IMR-90 (cell line): ENCODE data around the gene TMEM120A. TPM values are rescaled to one million over a fixed set of nuclear protein-coding genes. Genes with fewer than 3 reads are reported as not detected.

ENCODE experiments used
- ATAC-seq: fragments of 200-7000 bp; cut with Tn5 transposase; 2 replicates; pipeline ENCODE4 v1.9.1; 2020; ENCODE audit warnings: low read depth, mild to moderate bottlenecking, moderate library complexity
- BruUV-seq: library from RNA; stranded (reverse); fragments of 400-500 nt; replicated peaks from 2 replicates; lab custom pipeline; 2021; lab: Mats Ljungman, UMichigan
- CTCF ChIA-PET: fragments of 300-600 bp; formaldehyde crosslinking; extraction: SDS; loops from one replicate; lab custom pipeline; 2021; ENCODE audit warnings: antibody characterized with exemption; lab: Yijun Ruan, JAX
- POLR2A ChIA-PET: fragments of 300-600 bp; sonication (Branson Sonifier 250); formaldehyde crosslinking; loops from one replicate; lab custom pipeline; 2022; ENCODE audit warnings: antibody characterized with exemption; ENCODE audit not compliant: unreplicated experiment; lab: Charles Lee
- DNase-seq: peaks from one replicate; pipeline ENCODE4 v3.0.0; 2013
- H2AFZ ChIP-seq: replicated peaks from 2 replicates; pipeline ENCODE3; 2013; ENCODE audit warnings: low read length, mild to moderate bottlenecking; ENCODE audit not compliant: poor library complexity
- H2AK5ac ChIP-seq: 2 replicates; pipeline ENCODE4 v1.6.1; 2013; ENCODE audit warnings: low read depth, low read length, inconsistent platforms
- H2AK9ac ChIP-seq: replicated peaks from 2 replicates; pipeline ENCODE3; 2013; ENCODE audit warnings: mild to moderate bottlenecking, low read depth, low read length, moderate library complexity; ENCODE audit not compliant: poor library complexity
- H2BK120ac ChIP-seq: 2 replicates; pipeline ENCODE4 v1.6.1; 2013; ENCODE audit warnings: low read depth, low read length, inconsistent platforms
- H2BK15ac ChIP-seq: 3 replicates; pipeline ENCODE4 v1.6.1; 2013; ENCODE audit warnings: low read depth, low read length, inconsistent platforms
- H2BK20ac ChIP-seq: 2 replicates; pipeline ENCODE4 v1.6.1; 2013; ENCODE audit warnings: low read depth, mild to moderate bottlenecking, inconsistent platforms, low read length, moderate library complexity
- H2BK5ac ChIP-seq: 2 replicates; pipeline ENCODE4 v1.6.1; 2013; ENCODE audit warnings: mild to moderate bottlenecking, low read depth, low read length, inconsistent platforms; ENCODE audit not compliant: poor library complexity, severe bottlenecking
- H3K14ac ChIP-seq: replicated peaks from 2 replicates; pipeline ENCODE4 v1.6.1; 2013; ENCODE audit warnings: low read depth, low read length, inconsistent platforms
- H3K18ac ChIP-seq: 2 replicates; pipeline ENCODE4 v1.6.1; 2013; ENCODE audit warnings: low read depth, low read length, control low read depth
- H3K23ac ChIP-seq: 2 replicates; pipeline ENCODE4 v1.6.1; 2013; ENCODE audit warnings: low read depth, low read length, inconsistent platforms
- H3K27ac ChIP-seq: 2 replicates; pipeline ENCODE4 v1.5.1; 2013; ENCODE audit warnings: mild to moderate bottlenecking, control low read depth, low read length; ENCODE audit not compliant: insufficient read depth
- H3K27me3 ChIP-seq: 2 replicates; pipeline ENCODE4 v1.6.1; 2013; ENCODE audit warnings: low read length; ENCODE audit not compliant: control insufficient read depth, insufficient read depth
- H3K36me3 ChIP-seq: 2 replicates; pipeline ENCODE4 v1.6.1; 2013; ENCODE audit warnings: low read length, mixed read lengths; ENCODE audit not compliant: control insufficient read depth, insufficient read depth
- H3K4ac ChIP-seq: 2 replicates; pipeline ENCODE4 v1.6.1; 2013; ENCODE audit warnings: low read depth, low read length, inconsistent platforms
- H3K4me1 ChIP-seq: 2 replicates; pipeline ENCODE4 v1.6.1; 2013; ENCODE audit warnings: low read length, mixed read lengths; ENCODE audit not compliant: control insufficient read depth, insufficient read depth
- H3K4me2 ChIP-seq: 2 replicates; pipeline ENCODE4 v1.6.1; 2013; ENCODE audit warnings: low read depth, mild to moderate bottlenecking, control low read depth, low read length, moderate library complexity
- H3K4me3 ChIP-seq: 2 replicates; pipeline ENCODE4 v1.5.1; 2013; ENCODE audit warnings: low read depth, mild to moderate bottlenecking, control low read depth, low read length, moderate library complexity; ENCODE audit not compliant: insufficient read depth
- H3K56ac ChIP-seq: 2 replicates; pipeline ENCODE4 v1.6.1; 2013; ENCODE audit warnings: low read length, inconsistent platforms; ENCODE audit not compliant: insufficient read depth; ENCODE audit errors: extremely low read depth
- H3K79me1 ChIP-seq, 2 experiments: 2 replicates each; pipeline ENCODE4 v1.6.1; 2013; ENCODE audit warnings: low read length in 2 of 2, inconsistent platforms in 1 of 2, low read depth in 1 of 2
- H3K9ac ChIP-seq: 2 replicates; pipeline ENCODE4 v1.6.1; 2013; ENCODE audit warnings: low read depth, low read length, control low read depth
- H3K9me1 ChIP-seq: 2 replicates; pipeline ENCODE4 v1.6.1; 2013; ENCODE audit warnings: low read length, inconsistent platforms; ENCODE audit not compliant: insufficient read depth
- H3K9me3 ChIP-seq: 2 replicates; pipeline ENCODE4 v1.6.1; 2013; ENCODE audit warnings: low read length; ENCODE audit not compliant: control insufficient read depth, insufficient read depth
- H4K20me1 ChIP-seq: 2 replicates; pipeline ENCODE4 v1.6.1; 2013; ENCODE audit warnings: low read length, inconsistent platforms; ENCODE audit not compliant: insufficient read depth
- H4K5ac ChIP-seq: 2 replicates; pipeline ENCODE4 v1.6.1; 2013; ENCODE audit warnings: mild to moderate bottlenecking, low read depth, low read length, control low read depth
- H4K8ac ChIP-seq, 2 experiments: 2 replicates each; pipeline ENCODE4 v1.6.1; 2013; ENCODE audit warnings: low read depth in 2 of 2, low read length in 2 of 2, control low read depth in 1 of 2, inconsistent platforms in 1 of 2
- H4K91ac ChIP-seq: 2 replicates; pipeline ENCODE4 v1.6.1; 2013; ENCODE audit warnings: low read depth, low read length, inconsistent platforms; ENCODE audit not compliant: insufficient read depth
- BHLHE40 ChIP-seq: fragments of 150-350 bp; IDR thresholded peaks from 2 replicates; pipeline ENCODE4 v1.6.1; 2016; ENCODE audit warnings: mild to moderate bottlenecking, low read depth, low read length
- CEBPB ChIP-seq: IDR thresholded peaks from 2 replicates; pipeline ENCODE4 v1.6.1; 2012; ENCODE audit warnings: low read depth, low read length, improper control_type of control experiment
- CHD1 ChIP-seq: IDR thresholded peaks from 2 replicates; pipeline ENCODE4 v1.6.1; 2012; ENCODE audit warnings: low read depth, low read length, improper control_type of control experiment
- CTCF ChIP-seq: conservative IDR thresholded peaks from 2 replicates; pipeline ENCODE4 v1.5.1; 2012; ENCODE audit warnings: mild to moderate bottlenecking, low read depth, low read length, improper control_type of control experiment
- ELK1 ChIP-seq: fragments of 150-350 bp; IDR thresholded peaks from 2 replicates; pipeline ENCODE4 v1.6.1; 2016; ENCODE audit warnings: low read depth, mild to moderate bottlenecking, low read length, moderate library complexity, borderline replicate concordance
- FOS ChIP-seq: fragments of 150-350 bp; IDR thresholded peaks from 2 replicates; pipeline ENCODE4 v1.6.1; 2016; ENCODE audit warnings: low read depth, low read length
- MAFK ChIP-seq: IDR thresholded peaks from 2 replicates; pipeline ENCODE4 v1.6.1; 2012; ENCODE audit warnings: low read depth, low read length, improper control_type of control experiment
- MAZ ChIP-seq: IDR thresholded peaks from 2 replicates; pipeline ENCODE4 v1.6.1; 2012; ENCODE audit warnings: low read depth, mild to moderate bottlenecking, low read length, improper control_type of control experiment, moderate library complexity, borderline replicate concordance
- MXI1 ChIP-seq: IDR thresholded peaks from 2 replicates; pipeline ENCODE4 v1.6.1; 2012; ENCODE audit warnings: low read depth, mild to moderate bottlenecking, low read length, moderate library complexity, borderline replicate concordance
- NFE2L2 ChIP-seq: fragments of 150-350 bp; IDR thresholded peaks from 2 replicates; pipeline ENCODE4 v1.6.1; 2016; ENCODE audit warnings: low read depth, mild to moderate bottlenecking, low read length
- POLR2A ChIP-seq: IDR thresholded peaks from 2 replicates; pipeline ENCODE4 v1.6.1; 2012; ENCODE audit warnings: mild to moderate bottlenecking, low read depth, low read length
- RAD21 ChIP-seq: IDR thresholded peaks from 2 replicates; pipeline ENCODE4 v1.6.1; 2012; ENCODE audit warnings: low read length, improper control_type of control experiment
- RCOR1 ChIP-seq: IDR thresholded peaks from 2 replicates; pipeline ENCODE4 v1.6.1; 2012; ENCODE audit warnings: mild to moderate bottlenecking, low read length, improper control_type of control experiment; ENCODE audit not compliant: insufficient replicate concordance
- RFX5 ChIP-seq: IDR thresholded peaks from 2 replicates; pipeline ENCODE4 v1.8.0; 2012; ENCODE audit warnings: low read depth, mild to moderate bottlenecking, low read length, moderate library complexity
- SMC3 ChIP-seq: fragments of 150-350 bp; IDR thresholded peaks from 2 replicates; pipeline ENCODE4 v1.6.1; 2016; ENCODE audit warnings: low read depth, mild to moderate bottlenecking, antibody characterized with exemption, low read length, moderate library complexity
- USF2 ChIP-seq: fragments of 150-350 bp; IDR thresholded peaks from 2 replicates; pipeline ENCODE4 v1.6.1; 2017; ENCODE audit warnings: mild to moderate bottlenecking, antibody characterized with exemption, low read length, low read depth
- WGBS, 2 experiments: methylation state at CpG; one replicate each; pipeline versions ENCODE4 v1.1.5 to v1.1.7; 2013; ENCODE audit warnings: missing lambda C conversion rate in 2 of 2; ENCODE audit not compliant: insufficient read length in 1 of 2; ENCODE audit errors: extremely low coverage in 2 of 2; 5-methylcytosine and 5-hydroxymethylcytosine counted together
- dilution Hi-C: fragments of 300-500 bp; cut with HindIII; formaldehyde crosslinking; loops from one replicate; pipeline ENCODE4 v1.14.3; 2018; ENCODE audit warnings: low sequenced_read_pairs; ENCODE audit not compliant: unreplicated experiment
- in situ Hi-C: fragments of 300-500 bp; cut with MboI; formaldehyde crosslinking; loops from 3 replicates; pipeline ENCODE4 v1.14.3; 2019; ENCODE audit warnings: low sequenced_read_pairs, inconsistent platforms, mixed read lengths
- intact Hi-C: fragments of 100-400 bp; cut with micrococcal nuclease; formaldehyde crosslinking; loops from 2 replicates; pipeline ENCODE4 v1.10.0; 2022
- polyA plus RNA-seq, 3 experiments: library from polyadenylated mRNA; depleted of rRNA; stranded (reverse); fragments of >200 nt; gene quantifications; 2 replicates each; pipeline ENCODE4 v1.2.3, GENCODE V29; 2012; ENCODE audit warnings: low replicate concordance in 1 of 3
- total RNA-seq: library from RNA; depleted of rRNA; stranded (reverse); fragments of >200 nt; gene quantifications from 2 replicates; pipeline ENCODE4 v1.2.3, GENCODE V29; 2012

Gene TMEM120A
- total and polyA plus RNA-seq, 2 of the 4 experiments (the other 2 are of a cell fraction) = 32.1 to 39.3 TPM

GRCh38 chr7:75981203-75981452 is 13.3 kb downstream of the TMEM120A start:
- Histone ChIP-seq H3K23ac (no peak overlapping the region), H4K91ac (no peak overlapping the region), H3K79me1 (no peaks in the 10 kb centered on the region), H3K36me3 (peaks cover 60% of the 10 kb centered on the region), H3K9me3 (no peaks in the 10 kb centered on the region), H2BK20ac (no peak overlapping the region), H2AFZ (no peak overlapping the region), H2BK5ac (no peak overlapping the region), H3K9me1 (no peaks in the 10 kb centered on the region), H2BK15ac (no peak overlapping the region), H2BK120ac (no peak overlapping the region), H2AK9ac (peak overlapping the region; percentile 42), H3K4me2 (no peak overlapping the region), H4K5ac (no peak overlapping the region), H3K18ac (no peak overlapping the region), H3K27ac (no peak overlapping the region), H3K4ac (no peak overlapping the region), H3K4me3 (no peak overlapping the region), H3K27me3 (no peaks in the 10 kb centered on the region), H3K56ac (no peak overlapping the region), H3K4me1 (no peaks in the 10 kb centered on the region), H3K9ac (no peak overlapping the region), H2AK5ac (no peak overlapping the region), H4K8ac (no peak overlapping the region), H4K20me1 (no peaks in the 10 kb centered on the region; the same call in 1 of the 2 replicates), H3K14ac (no peak overlapping the region)
- ChIA-PET CTCF (no interaction called here), POLR2A (no interaction called here)
- no peak for ATAC-seq
- no peak for TF ChIP-seq ELK1
- no peak for TF ChIP-seq RCOR1
- TF ChIP-seq RFX5 = no peak
- TF ChIP-seq CEBPB = no peak
- no peak for TF ChIP-seq POLR2A
- TF ChIP-seq BHLHE40 = no peak
- no peak for TF ChIP-seq SMC3
- TF ChIP-seq CHD1 = no peak
- no peak for TF ChIP-seq MAFK
- no peak for TF ChIP-seq FOS
- TF ChIP-seq RAD21 = no peak
- TF ChIP-seq CTCF = no peak
- no peak for TF ChIP-seq MAZ
- no peak for TF ChIP-seq MXI1
- no peak for TF ChIP-seq NFE2L2
- TF ChIP-seq USF2 = no peak
- in situ Hi-C loops (no loop called here), intact Hi-C loops (no loop called here), dilution Hi-C loops (no loop called here)
- DNase-seq = no peak
- WGBS, 2 experiments = 87% methylated on average over 3 of the region's 12 CpGs; no CpG with 5 or more reads in 1 of the 2 experiments
- BruUV-seq = no TSS peak
